22Rv1 (cell line): ENCODE results near the gene PGK1.

Experiments
- H3K27ac ChIP-seq: fragments of 450-650 bp; 2 replicates; pipeline ENCODE4 v1.5.1; 2017
- CTCF ChIP-seq: fragments of 450-650 bp; IDR thresholded peaks from 2 replicates; pipeline ENCODE4 v1.5.1; 2017; ENCODE audit warnings: mild to moderate bottlenecking
- ZFX ChIP-seq: fragments of 450-650 bp; IDR thresholded peaks from 2 replicates; pipeline ENCODE4 v1.6.1; 2017; ENCODE audit warnings: antibody characterized with exemption, borderline replicate concordance

The PGK1 gene

GRCh38 chrX:78104447-78105176, 564 bp downstream of the PGK1 start:
- TF ChIP-seq CTCF, result no peak
- TF ChIP-seq ZFX, result no peak
- H3K27ac ChIP-seq, result peak overlapping the region; percentile 80

- no peak overlapping the region for H3K27ac ChIP-seq
- TF ChIP-seq CTCF, result no peak
- no peak for TF ChIP-seq ZFX
Measured at GRCh38 chrX:78105944-78106650, 2.0 kb downstream of the PGK1 start.

GRCh38 chrX:78106651-78106986, 2.6 kb downstream of the PGK1 start:
- no peak overlapping the region for H3K27ac ChIP-seq
- no peak for TF ChIP-seq CTCF
- TF ChIP-seq ZFX, result no peak

- TF ChIP-seq CTCF (no peak), ZFX (no peak)
- no peak overlapping the region for H3K27ac ChIP-seq
Measured at GRCh38 chrX:78109458-78109857, 5.4 kb downstream of the PGK1 start.

- TF ChIP-seq CTCF (no peak), ZFX (no peak)
- H3K27ac ChIP-seq, result no peak overlapping the region
Measured at GRCh38 chrX:78111140-78111931, 7.3 kb downstream of the PGK1 start.

- H3K27ac ChIP-seq, result no peak overlapping the region
- TF ChIP-seq ZFX, result no peak
Measured at GRCh38 chrX:78116365-78116764, 12.3 kb downstream of the PGK1 start.

- TF ChIP-seq ZFX, result no peak
- no peak for TF ChIP-seq CTCF
- H3K27ac ChIP-seq, result no peak overlapping the region
Measured at GRCh38 chrX:78116766-78117165, 12.7 kb downstream of the PGK1 start.
